ENCODE measurements around the gene DSCAM.

The DSCAM gene

DNA sequence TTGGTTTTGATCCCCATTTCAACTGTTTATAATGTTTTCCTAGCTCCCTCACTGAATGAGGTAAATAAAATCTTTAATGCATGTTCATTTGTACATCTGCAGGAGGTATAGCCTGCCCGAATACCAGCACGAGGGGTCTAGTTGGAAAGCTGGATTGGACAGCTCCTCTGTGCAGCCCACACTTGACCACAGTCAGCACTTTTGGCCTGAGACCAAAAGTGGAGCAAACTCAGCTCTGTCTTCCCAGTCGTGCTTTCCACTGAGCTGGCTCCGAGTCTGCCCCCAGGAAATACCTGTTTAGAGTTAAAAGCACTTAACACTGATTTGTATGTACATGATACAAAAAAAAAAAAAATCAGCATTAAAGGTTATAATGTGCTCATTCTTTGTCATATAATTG, 224.4 kb downstream of the DSCAM start:
- DNase-seq = no peak
- Histone ChIP-seq H2BK5ac (ENCODE audit: low read length) (no peak overlapping the region), H3K4ac (ENCODE audit: low read depth, low read length) (no peak overlapping the region), H3K79me1 (ENCODE audit: low read length) (no peaks in the 10 kb centered on the region), H4K8ac (ENCODE audit: low read depth, low read length) (no peak overlapping the region), H3K4me3 (ENCODE audit: low read length) (no peak overlapping the region), H3K9ac (ENCODE audit: low read length) (no peak overlapping the region), H3K18ac (ENCODE audit: low read length) (no peak overlapping the region), H3K23ac (ENCODE audit: low read length) (no peak overlapping the region), H3K36me3 (ENCODE audit: control insufficient read depth, insufficient read depth, low read length) (no peaks in the 10 kb centered on the region), H3K27ac (ENCODE audit: low read depth, low read length) (no peak overlapping the region), H3K56ac (ENCODE audit: low read length) (no peak overlapping the region), H3K79me2 (ENCODE audit: control insufficient read depth, insufficient read depth, low read length) (no peaks in the 10 kb centered on the region), H2AK5ac (ENCODE audit: low read length) (no peak overlapping the region), H3K4me1 (ENCODE audit: control insufficient read depth, low read depth, low read length) (no peaks in the 10 kb centered on the region), H2BK15ac (replicated peaks; ENCODE audit: low read depth) (no peak overlapping the region), H2BK120ac (ENCODE audit: low read depth, low read length) (no peak overlapping the region), H4K5ac (ENCODE audit: low read length) (no peak overlapping the region), H3K27me3 (ENCODE audit: insufficient read depth, low read length, poor library complexity) (no peaks in the 10 kb centered on the region), H3K4me2 (ENCODE audit: low read length) (no peak overlapping the region)
- WGBS (ENCODE audit: extremely low coverage, insufficient coverage, low lambda C conversion rate) = no CpG with 5 or more reads among the region's 4 CpGs

DNA sequence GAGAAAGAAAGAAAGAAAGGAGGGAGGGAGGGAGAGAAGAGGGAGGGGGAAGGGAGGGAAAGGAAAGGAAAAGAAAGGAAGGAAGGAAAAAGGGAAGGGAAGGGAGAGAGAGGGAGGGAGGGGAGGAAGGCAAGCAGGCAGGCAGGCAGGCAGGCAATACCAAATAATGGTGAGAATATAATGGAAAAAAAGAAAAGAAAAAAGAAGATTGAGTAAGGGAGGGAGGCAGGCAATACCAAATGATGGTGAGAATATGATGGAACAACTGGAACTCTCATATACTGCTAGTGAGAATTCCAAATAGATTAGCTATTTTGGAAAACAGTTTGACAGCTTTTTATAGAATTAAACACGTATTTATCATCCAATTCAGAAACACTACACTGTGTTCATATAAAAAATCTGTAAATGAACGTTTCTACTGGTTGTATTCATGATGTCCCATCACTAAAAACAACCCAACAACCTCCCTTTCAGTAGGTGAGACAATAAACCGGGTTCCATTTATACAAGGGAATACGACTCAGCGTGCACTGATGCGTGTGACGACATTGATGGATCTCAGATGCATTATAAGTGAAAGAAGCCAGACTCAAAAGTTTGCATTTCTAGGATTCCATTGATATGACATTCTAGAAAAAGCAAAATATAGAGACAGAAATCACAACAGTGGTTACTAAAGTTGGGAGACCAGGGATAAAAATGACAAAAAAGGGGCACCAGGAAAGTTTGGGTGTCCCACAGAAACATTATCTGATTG, 226.4 kb downstream of the DSCAM start:
- Histone ChIP-seq H3K4me3 (ENCODE audit: low read length) (no peak overlapping the region), H4K5ac (ENCODE audit: low read length) (no peak overlapping the region), H2AK5ac (ENCODE audit: low read length) (no peak overlapping the region), H3K79me1 (ENCODE audit: low read length) (no peaks in the 10 kb centered on the region), H3K27me3 (ENCODE audit: insufficient read depth, low read length, poor library complexity) (no peaks in the 10 kb centered on the region), H3K18ac (ENCODE audit: low read length) (no peak overlapping the region), H3K4me2 (ENCODE audit: low read length) (no peak overlapping the region), H3K79me2 (ENCODE audit: control insufficient read depth, insufficient read depth, low read length) (no peaks in the 10 kb centered on the region), H2BK15ac (replicated peaks; ENCODE audit: low read depth) (no peak overlapping the region), H3K36me3 (ENCODE audit: control insufficient read depth, insufficient read depth, low read length) (no peaks in the 10 kb centered on the region), H3K4me1 (ENCODE audit: control insufficient read depth, low read depth, low read length) (no peaks in the 10 kb centered on the region), H2BK5ac (ENCODE audit: low read length) (no peak overlapping the region), H2BK120ac (ENCODE audit: low read depth, low read length) (no peak overlapping the region), H3K23ac (ENCODE audit: low read length) (no peak overlapping the region), H3K9ac (ENCODE audit: low read length) (no peak overlapping the region), H4K8ac (ENCODE audit: low read depth, low read length) (no peak overlapping the region), H3K4ac (ENCODE audit: low read depth, low read length) (no peak overlapping the region), H3K27ac (ENCODE audit: low read depth, low read length) (no peak overlapping the region), H3K56ac (ENCODE audit: low read length) (no peak overlapping the region)
- no peak for DNase-seq
- no CpG with 5 or more reads among the region's 7 CpGs for WGBS (ENCODE audit: extremely low coverage, insufficient coverage, low lambda C conversion rate)

DNA sequence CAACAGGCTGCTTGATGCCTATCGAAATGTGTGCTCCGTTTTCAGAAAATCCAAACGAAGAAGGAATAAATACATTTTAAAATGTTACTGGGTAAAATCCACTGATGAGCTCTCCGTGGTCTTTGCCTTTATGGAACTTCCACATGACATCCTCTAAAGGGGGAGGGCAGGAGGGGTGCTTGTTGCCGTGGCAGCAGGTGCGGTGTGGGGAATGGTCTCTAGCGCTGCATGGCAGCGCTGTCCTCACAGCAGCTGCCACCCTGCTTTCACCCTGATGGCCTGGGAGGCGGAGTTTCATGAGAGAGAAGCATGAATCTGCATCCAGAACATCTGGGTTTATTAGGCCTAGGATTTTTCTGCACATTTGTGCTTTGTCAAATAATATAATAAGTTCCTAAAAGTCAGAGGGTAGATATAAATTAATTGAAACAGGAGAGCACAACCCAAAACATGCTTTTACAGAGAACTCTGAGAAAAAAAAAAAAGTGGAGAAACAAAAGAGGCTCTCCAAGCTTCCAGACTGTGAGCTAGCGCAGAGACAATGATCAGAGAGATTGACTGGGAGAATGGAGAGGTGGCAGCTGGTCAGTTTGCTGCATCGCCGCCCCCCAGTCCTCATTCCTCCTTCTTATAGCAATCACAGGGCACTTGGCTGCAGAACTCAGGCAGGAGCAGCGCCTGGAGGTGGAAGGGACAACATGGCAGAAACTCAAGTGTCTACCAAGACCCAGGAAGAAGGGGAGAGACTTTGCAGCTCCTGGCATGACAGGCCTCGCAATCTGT, 228.6 kb downstream of the DSCAM start:
- Histone ChIP-seq H3K18ac (ENCODE audit: low read length) (no peak overlapping the region), H3K79me2 (ENCODE audit: control insufficient read depth, insufficient read depth, low read length) (no peaks in the 10 kb centered on the region), H3K27me3 (ENCODE audit: insufficient read depth, low read length, poor library complexity) (no peaks in the 10 kb centered on the region), H2BK5ac (ENCODE audit: low read length) (no peak overlapping the region), H3K4me1 (ENCODE audit: control insufficient read depth, low read depth, low read length) (no peaks in the 10 kb centered on the region), H2BK120ac (ENCODE audit: low read depth, low read length) (no peak overlapping the region), H3K56ac (ENCODE audit: low read length) (no peak overlapping the region), H3K4ac (ENCODE audit: low read depth, low read length) (no peak overlapping the region), H4K8ac (ENCODE audit: low read depth, low read length) (no peak overlapping the region), H3K4me2 (ENCODE audit: low read length) (no peak overlapping the region), H3K36me3 (ENCODE audit: control insufficient read depth, insufficient read depth, low read length) (no peaks in the 10 kb centered on the region), H3K27ac (ENCODE audit: low read depth, low read length) (no peak overlapping the region), H3K23ac (ENCODE audit: low read length) (no peak overlapping the region), H3K4me3 (ENCODE audit: low read length) (no peak overlapping the region), H3K79me1 (ENCODE audit: low read length) (no peaks in the 10 kb centered on the region), H2BK15ac (replicated peaks; ENCODE audit: low read depth) (no peak overlapping the region), H2AK5ac (ENCODE audit: low read length) (no peak overlapping the region), H4K5ac (ENCODE audit: low read length) (no peak overlapping the region), H3K9ac (ENCODE audit: low read length) (no peak overlapping the region)
- no CpG with 5 or more reads among the region's 14 CpGs for WGBS (ENCODE audit: extremely low coverage, insufficient coverage, low lambda C conversion rate)
- DNase-seq = no peak

DNA sequence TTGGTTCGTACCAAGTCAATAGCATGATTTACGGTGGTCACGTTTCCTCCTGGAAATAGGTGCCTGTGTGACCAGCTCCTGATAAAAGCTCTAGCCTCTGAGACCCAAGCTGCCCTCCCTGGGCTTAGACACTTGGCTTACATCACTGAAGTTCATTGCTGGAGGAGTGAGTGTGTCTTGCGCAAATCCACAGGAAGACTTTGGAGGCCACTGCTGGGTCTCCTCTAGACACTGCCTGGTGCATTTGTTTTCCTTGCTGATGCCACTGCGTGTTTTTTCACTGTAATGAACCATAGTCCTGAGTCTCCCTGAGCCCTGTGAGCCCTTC, 230.6 kb downstream of the DSCAM start:
- Histone ChIP-seq H2BK15ac (replicated peaks; ENCODE audit: low read depth) (no peak overlapping the region), H3K79me1 (ENCODE audit: low read length) (no peaks in the 10 kb centered on the region), H3K18ac (ENCODE audit: low read length) (no peak overlapping the region), H3K23ac (ENCODE audit: low read length) (no peak overlapping the region), H3K27me3 (ENCODE audit: insufficient read depth, low read length, poor library complexity) (no peaks in the 10 kb centered on the region), H3K4me3 (ENCODE audit: low read length) (no peak overlapping the region), H2BK120ac (ENCODE audit: low read depth, low read length) (no peak overlapping the region), H2BK5ac (ENCODE audit: low read length) (no peak overlapping the region), H3K4me2 (ENCODE audit: low read length) (no peak overlapping the region), H4K8ac (ENCODE audit: low read depth, low read length) (no peak overlapping the region), H4K5ac (ENCODE audit: low read length) (no peak overlapping the region), H3K27ac (ENCODE audit: low read depth, low read length) (no peak overlapping the region), H3K4me1 (ENCODE audit: control insufficient read depth, low read depth, low read length) (no peaks in the 10 kb centered on the region), H3K56ac (ENCODE audit: low read length) (no peak overlapping the region), H3K9ac (ENCODE audit: low read length) (no peak overlapping the region), H2AK5ac (ENCODE audit: low read length) (no peak overlapping the region), H3K79me2 (ENCODE audit: control insufficient read depth, insufficient read depth, low read length) (no peaks in the 10 kb centered on the region), H3K36me3 (ENCODE audit: control insufficient read depth, insufficient read depth, low read length) (no peaks in the 10 kb centered on the region), H3K4ac (ENCODE audit: low read depth, low read length) (no peak overlapping the region)
- no peak for DNase-seq
- WGBS (ENCODE audit: extremely low coverage, insufficient coverage, low lambda C conversion rate) = no CpG with 5 or more reads among the region's 5 CpGs

DNA sequence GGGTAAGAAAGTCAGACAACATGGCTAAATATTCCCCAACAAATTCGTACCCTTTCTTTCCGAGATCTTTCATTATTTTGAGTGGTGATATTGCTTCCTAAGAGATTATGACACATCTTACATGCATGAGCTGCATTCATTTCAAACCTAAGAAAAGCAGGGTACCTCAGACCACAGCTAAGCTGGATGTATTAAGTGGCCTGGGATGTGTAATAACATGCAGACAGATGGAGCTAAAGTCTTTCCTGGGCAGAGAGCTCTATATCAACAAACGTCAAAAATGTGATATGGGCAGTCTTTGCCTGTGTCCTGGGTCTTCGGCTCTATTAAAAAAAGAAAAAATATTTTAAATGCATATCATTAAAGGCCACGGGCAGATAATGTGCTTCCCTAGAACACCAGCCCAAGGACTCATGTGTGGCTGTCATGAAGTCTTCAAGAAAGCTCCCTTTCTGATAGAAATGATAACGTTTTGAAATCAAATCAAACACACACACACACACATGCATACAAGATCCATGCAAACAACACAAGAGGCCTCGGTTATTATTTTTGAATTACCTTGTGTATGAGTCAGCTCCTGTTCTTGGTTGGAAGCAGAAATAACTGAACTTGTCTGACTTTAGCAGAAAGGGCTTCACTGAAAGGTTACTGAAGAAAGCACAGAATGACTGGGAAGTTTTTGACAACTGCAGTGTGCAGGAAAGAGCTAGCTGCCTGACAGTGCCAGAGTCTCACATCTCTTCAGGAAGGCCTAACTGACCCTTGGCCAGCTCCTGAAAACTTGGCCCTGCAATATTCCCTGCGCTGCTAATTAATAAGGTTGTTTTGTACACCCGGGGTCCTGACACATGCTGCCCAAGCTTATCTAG, 231.2 kb downstream of the DSCAM start:
- H3K4ac ChIP-seq (ENCODE audit: low read depth, low read length) = no peak overlapping the region
- H2BK120ac ChIP-seq (ENCODE audit: low read depth, low read length) = no peak overlapping the region
- no peak overlapping the region for H2BK5ac ChIP-seq (ENCODE audit: low read length)
- H3K36me3 ChIP-seq (ENCODE audit: control insufficient read depth, insufficient read depth, low read length) = no peaks in the 10 kb centered on the region
- H4K5ac ChIP-seq (ENCODE audit: low read length) = no peak overlapping the region
- no CpG with 5 or more reads among the region's 9 CpGs for WGBS (ENCODE audit: extremely low coverage, insufficient coverage, low lambda C conversion rate)
- H3K9ac ChIP-seq (ENCODE audit: low read length) = no peak overlapping the region
- H2BK15ac ChIP-seq (replicated peaks; ENCODE audit: low read depth) = no peak overlapping the region
- H3K4me2 ChIP-seq (ENCODE audit: low read length) = no peak overlapping the region
- no peaks in the 10 kb centered on the region for H3K79me2 ChIP-seq (ENCODE audit: control insufficient read depth, insufficient read depth, low read length)
- no peak overlapping the region for H3K27ac ChIP-seq (ENCODE audit: low read depth, low read length)
- no peak overlapping the region for H3K23ac ChIP-seq (ENCODE audit: low read length)
- no peak overlapping the region for H3K56ac ChIP-seq (ENCODE audit: low read length)
- no peaks in the 10 kb centered on the region for H3K79me1 ChIP-seq (ENCODE audit: low read length)
- H2AK5ac ChIP-seq (ENCODE audit: low read length) = no peak overlapping the region
- no peaks in the 10 kb centered on the region for H3K27me3 ChIP-seq (ENCODE audit: insufficient read depth, low read length, poor library complexity)
- DNase-seq = no peak
- no peak overlapping the region for H3K4me3 ChIP-seq (ENCODE audit: low read length)
- no peak overlapping the region for H4K8ac ChIP-seq (ENCODE audit: low read depth, low read length)
- no peaks in the 10 kb centered on the region for H3K4me1 ChIP-seq (ENCODE audit: control insufficient read depth, low read depth, low read length)
- no peak overlapping the region for H3K18ac ChIP-seq (ENCODE audit: low read length)
